HG02884 (cell line): ENCODE measurements around the gene TRIM75.
"Not testable (repeated sequence)": the region's sequence is repeated elsewhere in the genome, so short reads cannot be mapped to it uniquely, and the experiment has no call there.

ENCODE experiments used
- ATAC-seq: cut with Tn5 transposase; IDR thresholded peaks from one replicate; pipeline ENCODE4 v1.9.1; 2021; ENCODE audit warnings: mild to moderate bottlenecking, moderate library complexity; ENCODE audit not compliant: unreplicated experiment

Gene TRIM75

DNA sequence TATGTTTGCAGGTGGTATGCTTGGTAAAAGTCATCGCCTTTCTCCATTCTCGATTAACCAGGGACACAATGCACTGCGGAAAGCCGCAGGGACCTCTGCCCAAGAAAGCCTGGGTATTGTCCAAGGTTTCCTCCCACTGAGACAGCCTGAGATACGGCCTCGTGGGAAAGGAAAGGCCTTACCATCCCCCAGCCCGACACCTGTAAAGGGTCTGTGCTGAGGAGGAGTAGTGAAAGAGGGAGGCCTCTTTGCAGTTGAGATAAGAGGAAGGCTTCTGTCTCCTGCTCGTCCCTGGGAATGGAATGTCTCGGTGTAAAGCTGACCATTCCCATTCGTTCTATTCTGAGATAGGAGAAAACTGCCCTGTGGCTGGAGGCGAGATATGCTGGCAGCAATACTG, 19.7 kb downstream of the TRIM75 start:
- ATAC-seq: not testable (repeated sequence)

DNA sequence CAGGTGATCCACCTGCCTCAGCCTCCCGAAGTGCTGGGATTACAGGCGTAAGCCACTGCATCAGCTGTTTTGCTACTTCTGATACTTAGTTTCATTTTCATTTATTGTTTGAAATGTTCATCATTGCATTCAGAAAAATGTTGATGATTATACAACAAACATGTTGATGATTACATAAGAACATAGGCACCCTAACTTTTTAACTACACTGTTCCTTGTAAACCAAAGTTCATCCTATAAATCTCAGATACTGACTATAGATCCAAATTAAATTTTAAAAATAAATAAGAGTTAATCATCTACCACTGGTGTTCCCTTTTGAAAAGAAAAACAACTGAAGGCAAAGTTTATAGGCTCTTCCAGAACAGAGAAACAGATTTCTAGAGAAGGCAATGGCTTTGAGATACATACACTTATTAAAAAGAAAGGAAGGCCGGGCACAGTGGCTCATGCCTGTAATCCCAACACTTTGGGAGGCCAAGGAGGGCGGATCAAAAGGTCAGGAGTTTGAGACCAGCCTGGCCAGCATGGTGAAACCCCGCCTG, 23.4 kb downstream of the TRIM75 start:
- no peak for ATAC-seq

DNA sequence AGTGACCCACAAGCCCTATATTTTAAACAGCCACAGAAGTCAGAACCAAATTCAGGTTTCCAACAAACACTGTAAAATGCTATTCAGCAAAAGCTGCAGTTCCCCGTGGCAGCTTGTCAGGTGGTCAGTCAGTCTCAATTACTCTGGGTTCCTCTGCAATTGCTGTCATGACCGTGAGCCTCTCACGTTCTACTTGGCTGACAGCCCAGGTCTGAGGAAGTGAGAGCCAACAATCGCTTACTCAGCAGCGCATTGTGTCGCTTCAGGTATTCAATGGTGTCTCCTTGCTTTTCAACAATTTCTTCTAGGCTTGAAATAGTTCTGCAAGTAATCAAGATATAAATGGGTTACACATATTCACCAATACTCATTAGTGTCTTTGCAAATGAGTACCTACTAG, 25.8 kb downstream of the TRIM75 start:
- peak; percentile 62 for ATAC-seq

DNA sequence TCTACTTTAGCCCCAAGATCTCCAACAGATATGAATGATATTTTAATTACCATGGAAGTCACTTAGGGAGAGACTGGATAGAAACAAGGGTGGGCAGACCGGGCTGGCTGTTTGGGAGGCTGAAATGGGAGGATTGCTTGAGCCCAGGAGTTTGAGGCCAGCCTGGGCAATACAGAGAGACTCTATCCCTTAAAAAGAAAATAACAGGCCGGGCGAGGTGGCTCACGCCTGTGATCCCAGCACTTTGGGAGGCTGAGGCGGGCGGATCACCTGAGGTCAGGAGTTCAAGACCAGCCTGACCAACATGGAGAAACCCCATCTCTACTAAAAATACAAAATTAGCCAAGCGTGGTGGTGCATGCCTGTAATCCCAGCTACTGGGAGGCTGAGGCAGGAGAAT, 31.1 kb downstream of the TRIM75 start:
- ATAC-seq: not testable (repeated sequence)

DNA sequence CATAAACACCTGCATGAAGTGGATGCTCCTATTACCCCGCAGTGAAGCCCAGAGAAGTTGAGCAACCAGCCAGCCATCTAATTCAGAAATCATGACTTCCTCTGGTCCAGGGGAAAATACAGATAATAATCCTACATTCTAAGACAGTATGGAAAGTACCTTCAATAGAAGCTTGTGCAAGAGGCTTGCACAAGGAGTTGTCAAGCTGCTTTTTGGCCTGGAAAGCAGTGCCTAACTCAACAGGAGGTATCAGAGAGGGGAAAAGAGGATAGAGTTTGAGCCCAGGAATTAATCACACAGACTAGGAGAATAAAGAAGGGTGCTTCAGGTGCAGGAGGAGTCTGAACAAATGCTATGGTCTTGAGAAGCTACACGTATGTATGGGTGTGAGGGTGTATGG, 32.3 kb downstream of the TRIM75 start:
- ATAC-seq: no peak

DNA sequence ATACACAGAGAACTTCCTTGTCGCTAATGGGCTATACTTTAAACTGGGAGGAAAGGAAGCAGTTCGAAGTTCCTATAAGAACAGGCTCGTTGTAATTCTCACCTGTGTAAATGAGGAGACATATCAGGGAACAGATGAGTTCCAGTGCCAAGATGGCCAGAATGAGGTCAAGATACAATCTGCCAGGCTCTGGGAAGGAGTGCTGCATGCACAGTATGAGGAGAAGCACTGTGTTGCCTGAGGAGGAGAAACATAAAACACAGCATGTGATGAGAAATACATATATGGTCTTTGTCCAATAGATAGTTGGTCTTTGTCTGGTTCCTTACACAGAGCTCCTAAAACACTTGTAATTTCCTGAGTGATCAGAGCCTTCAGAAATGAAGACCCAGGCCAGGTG, 34.7 kb downstream of the TRIM75 start:
- no peak for ATAC-seq

DNA sequence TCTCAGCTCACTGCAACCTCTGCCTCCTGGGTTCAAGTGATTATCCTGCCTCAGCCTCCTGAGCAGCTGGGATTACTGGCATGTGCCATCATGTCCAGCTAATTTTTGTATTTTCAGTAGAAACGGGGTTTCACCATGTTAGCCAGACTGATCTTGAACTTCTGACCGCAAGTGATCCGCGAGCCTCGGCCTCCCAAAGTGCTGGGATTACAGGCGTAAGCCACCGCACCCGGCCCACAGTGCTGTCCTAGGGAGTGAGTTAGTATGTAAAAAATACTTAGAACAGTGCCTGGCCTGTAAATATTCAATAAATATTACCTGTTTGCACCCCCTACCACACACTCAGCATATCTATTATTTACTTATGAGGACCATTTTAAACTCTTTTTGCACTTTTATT, 38.5 kb downstream of the TRIM75 start:
- ATAC-seq: not testable (repeated sequence)

DNA sequence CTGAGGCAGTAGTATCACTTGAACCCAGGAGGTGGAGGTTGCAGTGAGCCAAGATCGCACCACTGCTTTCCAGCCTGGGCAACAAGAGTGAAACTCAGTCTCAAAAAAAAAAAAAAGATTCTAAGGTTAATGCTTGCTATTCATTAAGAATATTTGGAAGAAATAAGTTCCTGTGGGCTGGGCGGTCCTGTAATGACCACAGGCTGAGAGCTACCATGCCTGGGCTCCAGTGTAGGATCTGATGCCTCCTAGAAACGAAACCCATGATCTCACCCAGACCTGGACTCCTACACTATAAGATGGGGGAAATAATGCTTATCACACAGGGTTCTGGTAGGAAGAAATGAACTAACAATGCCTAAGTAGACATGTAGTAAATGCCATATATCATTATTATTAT, 41.2 kb downstream of the TRIM75 start:
- ATAC-seq: no peak

DNA sequence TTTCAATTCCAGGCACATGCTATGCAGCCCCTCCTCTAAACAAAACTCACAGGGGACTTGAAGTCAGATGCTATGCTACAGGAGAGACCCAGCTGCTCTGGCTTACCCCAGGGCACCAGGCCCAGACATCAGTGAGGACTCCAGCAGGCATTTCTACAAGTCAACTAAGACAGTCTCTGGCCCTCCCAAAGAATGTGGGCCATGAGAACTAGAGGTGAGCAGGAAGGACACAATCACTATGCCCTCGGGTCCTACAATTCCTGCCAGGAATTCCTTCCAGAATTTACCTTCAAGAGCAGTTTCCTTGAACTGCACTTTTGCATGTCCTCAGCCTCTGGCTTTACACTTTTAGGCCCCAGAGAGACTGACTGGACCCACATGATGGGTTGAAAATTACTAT, 41.6 kb downstream of the TRIM75 start:
- no peak for ATAC-seq

DNA sequence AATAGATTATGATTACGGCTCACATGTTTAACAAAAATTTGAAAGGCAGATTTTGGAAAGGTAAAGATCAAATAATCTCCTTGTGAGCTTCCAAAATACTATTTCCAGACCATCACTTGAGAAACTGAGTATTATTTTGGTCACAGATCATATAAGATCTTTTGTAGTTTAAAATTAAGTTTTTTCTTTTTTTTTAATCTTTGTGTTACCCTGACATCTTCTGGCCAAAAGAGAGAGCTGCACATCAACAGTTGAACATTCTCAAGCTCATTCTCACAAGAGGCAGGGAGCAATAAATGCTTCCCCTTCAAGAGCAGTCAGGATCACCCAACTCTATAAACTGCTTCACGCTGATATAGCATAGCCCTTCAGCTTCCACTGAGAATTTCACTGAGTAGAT, 43.1 kb downstream of the TRIM75 start:
- ATAC-seq: no peak

DNA sequence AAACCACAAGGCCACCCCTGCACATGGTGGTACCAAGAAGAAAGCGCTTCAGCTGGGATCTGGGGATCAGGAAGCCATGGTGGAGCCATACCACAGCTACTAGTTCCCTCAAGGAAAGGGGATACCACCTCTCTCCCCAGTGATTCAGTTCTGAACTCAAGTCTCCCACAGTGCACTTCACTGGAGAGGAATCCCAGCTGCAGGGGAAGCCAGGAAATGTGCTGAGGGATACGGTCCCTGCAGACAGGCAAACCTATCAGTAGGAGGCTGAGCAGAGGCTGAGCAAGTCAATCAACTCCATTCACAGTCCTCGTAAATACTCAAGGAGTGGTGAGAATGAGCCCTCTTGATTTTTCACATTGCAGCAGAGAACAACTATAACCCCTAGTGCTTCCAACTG, 48.0 kb downstream of the TRIM75 start:
- no peak for ATAC-seq

DNA sequence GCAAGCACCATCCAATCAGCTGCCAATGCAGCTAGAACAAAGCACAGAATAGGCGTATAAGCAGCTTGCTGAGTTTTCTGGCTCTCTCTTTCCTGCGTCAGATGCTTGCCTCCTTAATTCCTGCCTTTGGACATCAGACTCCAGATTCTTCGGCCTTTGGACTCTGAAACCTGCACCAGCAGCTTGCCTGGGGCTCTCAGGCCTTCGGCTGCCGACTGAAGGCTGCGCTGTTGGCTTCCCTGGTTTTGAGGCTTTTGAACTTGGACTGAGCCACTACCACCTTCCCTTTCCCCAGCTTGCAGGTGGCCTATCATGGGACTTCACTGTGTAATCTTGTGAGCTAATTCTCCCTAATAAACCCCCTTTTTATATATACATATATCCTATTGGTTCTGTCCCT, 52.9 kb downstream of the TRIM75 start:
- no peak for ATAC-seq
